H1 (cell line): ENCODE results near the gene SIK3. TPM values are rescaled to one million over a fixed set of nuclear protein-coding genes. Genes with fewer than 3 reads are reported as not detected.

Experiments used
- CTCF ChIA-PET: fragments of 300-600 bp; sonication (Branson Sonifier 250); formaldehyde crosslinking; loops from one replicate; lab custom pipeline; 2021; ENCODE audit not compliant: partially characterized antibody; lab: Charles Lee
- POLR2A ChIA-PET: fragments of 300-600 bp; sonication (Branson Sonifier 250); formaldehyde crosslinking; loops from one replicate; lab custom pipeline; 2021; ENCODE audit warnings: inconsistent platforms; ENCODE audit not compliant: partially characterized antibody; lab: Charles Lee
- DNase-seq, 2 experiments: peaks; one replicate each; pipeline versions ENCODE4 v3.0.0 to v3.0.0-alpha.2; 2010 to 2022; ENCODE audit warnings: low spot score in 2 of 2, low read depth in 1 of 2, mixed read lengths in 1 of 2
- FAIRE-seq: peaks from 2 replicates; lab custom pipeline; 2011; peaks lifted over from hg19 to GRCh38; lab: Jason Lieb, UNC
- H2AFZ ChIP-seq: 2 replicates; pipeline ENCODE4 v1.8.1; 2012; ENCODE audit warnings: low read length, inconsistent platforms
- H2AK5ac ChIP-seq: 2 replicates; pipeline ENCODE4 v1.6.1; 2013; ENCODE audit warnings: low read depth, low read length
- H2BK120ac ChIP-seq: replicated peaks from 2 replicates; pipeline ENCODE3; 2013; ENCODE audit warnings: low read depth, low read length, inconsistent platforms
- H2BK12ac ChIP-seq: 2 replicates; pipeline ENCODE4 v1.6.1; 2013; ENCODE audit warnings: low read depth, low read length
- H2BK15ac ChIP-seq: 2 replicates; pipeline ENCODE4 v1.6.1; 2013; ENCODE audit warnings: low read length
- H2BK20ac ChIP-seq: 2 replicates; pipeline ENCODE4 v1.6.1; 2013; ENCODE audit warnings: low read length
- H2BK5ac ChIP-seq: 2 replicates; pipeline ENCODE4 v1.6.1; 2013; ENCODE audit warnings: low read depth, low read length
- H3K14ac ChIP-seq: 2 replicates; pipeline ENCODE4 v1.6.1; 2013; ENCODE audit warnings: inconsistent platforms; ENCODE audit not compliant: insufficient read length
- H3K18ac ChIP-seq: 2 replicates; pipeline ENCODE4 v1.6.1; 2013; ENCODE audit warnings: low read length; ENCODE audit errors: extremely low read depth
- H3K23ac ChIP-seq: 2 replicates; pipeline ENCODE4 v1.6.1; 2013; ENCODE audit warnings: inconsistent platforms; ENCODE audit not compliant: insufficient read length
- H3K23me2 ChIP-seq: 2 replicates; pipeline ENCODE4 v1.6.1; 2013; ENCODE audit warnings: low read depth, low read length
- H3K27ac ChIP-seq: 2 replicates; pipeline ENCODE4 v1.6.1; 2011; ENCODE audit warnings: low read depth, low read length, inconsistent platforms
- H3K27me3 ChIP-seq, 4 experiments: replicated peaks in 1 of 4; 1 replicate in 1 of 4; 2 replicates in 3 of 4; pipeline versions ENCODE4 v1.6.1 to v1.8.1; 2011 to 2013; ENCODE audit warnings: low read length in 3 of 4, mild to moderate bottlenecking in 3 of 4, inconsistent platforms in 2 of 4, mixed read lengths in 2 of 4, moderate library complexity in 1 of 4; ENCODE audit not compliant: control insufficient read depth in 3 of 4, insufficient read depth in 3 of 4; ENCODE audit errors: extremely low read depth in 1 of 4
- H3K36me3 ChIP-seq, 4 experiments: 2 replicates each; pipeline versions ENCODE4 v1.6.1 to v1.8.1; 2011 to 2013; ENCODE audit warnings: mild to moderate bottlenecking in 4 of 4, low read length in 3 of 4, moderate library complexity in 2 of 4, control low read depth in 1 of 4, inconsistent platforms in 1 of 4; ENCODE audit not compliant: insufficient read depth in 4 of 4, control insufficient read depth in 2 of 4
- H3K4ac ChIP-seq: replicated peaks from 2 replicates; pipeline ENCODE3; 2013; ENCODE audit warnings: low read length, low read depth, mixed read lengths, inconsistent platforms; ENCODE audit not compliant: insufficient read length
- H3K4me1 ChIP-seq, 4 experiments: replicated peaks in 1 of 4; 1 replicate in 1 of 4; 2 replicates in 3 of 4; pipeline versions ENCODE4 v1.6.1 to v1.8.1; 2011 to 2013; ENCODE audit warnings: low read length in 3 of 4, inconsistent platforms in 2 of 4, mixed read lengths in 1 of 4; ENCODE audit not compliant: insufficient read depth in 4 of 4, control insufficient read depth in 3 of 4
- H3K4me2 ChIP-seq, 2 experiments: 2 replicates each; pipeline versions ENCODE4 v1.6.1 to v1.8.1; 2011 to 2013; ENCODE audit warnings: low read depth in 2 of 2, low read length in 2 of 2, control low read depth in 1 of 2, inconsistent platforms in 1 of 2, mild to moderate bottlenecking in 1 of 2; ENCODE audit not compliant: insufficient read depth in 1 of 2
- H3K4me3 ChIP-seq, 4 experiments: fragments of 200-600, 300-600 bp in 1 of 4; sonication (generic), shearing (Covaris generic), sonication (Bioruptor Twin) in 1 of 4; 2 replicates each; pipeline versions ENCODE4 v1.5.1 to v1.8.1; 2011 to 2016; ENCODE audit warnings: low read length in 4 of 4, low read depth in 3 of 4, control low read depth in 2 of 4, inconsistent platforms in 2 of 4, mild to moderate bottlenecking in 2 of 4, mixed read lengths in 1 of 4, moderate library complexity in 1 of 4; ENCODE audit not compliant: insufficient read depth in 2 of 4; ENCODE audit errors: extremely low read depth in 1 of 4
- H3K56ac ChIP-seq: replicated peaks from 2 replicates; pipeline ENCODE3; 2013; ENCODE audit warnings: low read depth, mild to moderate bottlenecking, mixed read lengths, low read length, inconsistent platforms; ENCODE audit not compliant: insufficient read length
- H3K79me1 ChIP-seq: 2 replicates; pipeline ENCODE4 v1.6.1; 2013; ENCODE audit warnings: low read depth, low read length, control low read depth
- H3K79me2 ChIP-seq, 2 experiments: 2 replicates each; pipeline versions ENCODE4 v1.6.1 to v1.8.1; 2012 to 2013; ENCODE audit warnings: low read length in 2 of 2, mild to moderate bottlenecking in 2 of 2, inconsistent platforms in 1 of 2; ENCODE audit not compliant: insufficient read depth in 2 of 2, control insufficient read depth in 1 of 2
- H3K9ac ChIP-seq, 4 experiments: replicated peaks in 1 of 4; 1 replicate in 1 of 4; 2 replicates in 3 of 4; pipeline versions ENCODE4 v1.6.1 to v1.8.1; 2011 to 2013; ENCODE audit warnings: low read depth in 3 of 4, low read length in 3 of 4, control low read depth in 2 of 4, mild to moderate bottlenecking in 2 of 4, moderate library complexity in 2 of 4, inconsistent platforms in 1 of 4; ENCODE audit errors: extremely low read depth in 1 of 4
- H3K9me3 ChIP-seq, 2 experiments: 2 replicates each; pipeline versions ENCODE4 v1.6.1 to v1.8.1; 2012 to 2013; ENCODE audit warnings: mild to moderate bottlenecking in 2 of 2, moderate library complexity in 2 of 2, control low read depth in 1 of 2, inconsistent platforms in 1 of 2, low read depth in 1 of 2, low read length in 1 of 2, mixed read lengths in 1 of 2; ENCODE audit not compliant: insufficient read depth in 2 of 2
- H4K20me1 ChIP-seq, 2 experiments: replicated peaks in 1 of 2; 2 replicates each; pipeline versions ENCODE3 to v1.8.1; 2011 to 2013; ENCODE audit warnings: inconsistent platforms in 2 of 2, low read length in 2 of 2, mild to moderate bottlenecking in 1 of 2; ENCODE audit not compliant: insufficient read depth in 2 of 2, control insufficient read depth in 1 of 2
- H4K5ac ChIP-seq: 2 replicates; pipeline ENCODE4 v1.6.1; 2013; ENCODE audit warnings: low read length, low read depth, mixed read lengths, inconsistent platforms; ENCODE audit not compliant: insufficient read length
- H4K8ac ChIP-seq: 2 replicates; pipeline ENCODE4 v1.8.0; 2013; ENCODE audit warnings: mild to moderate bottlenecking, moderate library complexity, low read length, inconsistent platforms; ENCODE audit not compliant: insufficient read depth; ENCODE audit errors: extremely low read depth
- H4K91ac ChIP-seq: replicated peaks from 2 replicates; pipeline ENCODE3; 2013; ENCODE audit warnings: low read length, mixed read lengths, inconsistent platforms; ENCODE audit not compliant: insufficient read length
- BACH1 ChIP-seq: IDR thresholded peaks from 2 replicates; pipeline ENCODE4 v1.6.1; 2012; ENCODE audit warnings: low read length, improper control_type of control experiment
- CBX8 ChIP-seq: fragments of 300-800, 300-1000 bp; sonication (generic); IDR thresholded peaks from 2 replicates; pipeline ENCODE4 v1.7.1; 2016; ENCODE audit warnings: low read depth, low read length, borderline replicate concordance
- GTF2F1 ChIP-seq: IDR thresholded peaks from 2 replicates; pipeline ENCODE4 v1.6.1; 2012; ENCODE audit warnings: low read depth, low read length, improper control_type of control experiment, borderline replicate concordance
- SIN3A ChIP-seq, 2 experiments: IDR thresholded peaks in 1 of 2; conservative IDR thresholded peaks in 1 of 2; 2 replicates each; pipeline ENCODE4 v1.6.1; 2011 to 2012; ENCODE audit warnings: low read length in 2 of 2, improper control_type of control experiment in 1 of 2, low read depth in 1 of 2, mild to moderate bottlenecking in 1 of 2
- SIRT6 ChIP-seq: IDR thresholded peaks from one replicate; pipeline ENCODE4 v1.7.1; 2012; ENCODE audit warnings: low read length, inconsistent platforms
- WGBS, 2 experiments: shearing (Covaris generic) in 1 of 2; methylation state at CpG; one replicate each; pipeline versions ENCODE4 v1.1.6 to v1.1.7; 2013 to 2015; ENCODE audit warnings: low lambda C conversion rate in 2 of 2, mixed read lengths in 2 of 2, inconsistent platforms in 1 of 2, low coverage in 1 of 2, missing lambda C conversion rate in 1 of 2; ENCODE audit not compliant: insufficient replicate concordance in 2 of 2, insufficient coverage in 1 of 2, insufficient read length in 1 of 2; ENCODE audit errors: extremely low coverage in 1 of 2, missing lambda C conversion rate in 1 of 2; 5-methylcytosine and 5-hydroxymethylcytosine counted together
- polyA plus RNA-seq, 7 experiments: library from polyadenylated mRNA; depleted of rRNA in 3 of 7; stranded (reverse) in 5 of 7; unstranded in 2 of 7; fragments of >200 nt in 5 of 7; fragments of 200-250 nt in 2 of 7; gene quantifications; 1 replicate in 5 of 7; 2 replicates in 1 of 7; 4 replicates in 1 of 7; pipeline versions ENCODE4 v1.2.1 to v1.2.3, GENCODE V29; 2011 to 2013; ENCODE audit warnings: missing spikeins in 2 of 7, mixed read lengths in 2 of 7
- total RNA-seq: library from RNA; stranded (reverse); fragmentation: NEBNext Ultra II Directional; extraction: Animal tissue kit (Norgen Biotek cat#: 25700); gene quantifications from 2 replicates; pipeline ENCODE4 v1.2.1, GENCODE V29; 2021
- TF ChIP-seq, protein P1 (sequence below), 3 experiments: IDR thresholded peaks; 1 replicate in 2 of 3; 2 replicates in 1 of 3; pipeline versions ENCODE4 v1.5.1 to v1.6.1; 2011; ENCODE audit warnings: low read length in 3 of 3, mild to moderate bottlenecking in 3 of 3, inconsistent platforms in 2 of 3, low read depth in 1 of 3, moderate library complexity in 1 of 3; ENCODE audit not compliant: insufficient read depth in 1 of 3; ENCODE audit errors: control extremely low read depth in 1 of 3

Gene SIK3
- total and polyA plus RNA-seq, 2 of the 8 experiments (the other 6 are each of a cell fraction or from before 2014, with no cell fraction given): 19.9 to 32.1 TPM

DNA sequence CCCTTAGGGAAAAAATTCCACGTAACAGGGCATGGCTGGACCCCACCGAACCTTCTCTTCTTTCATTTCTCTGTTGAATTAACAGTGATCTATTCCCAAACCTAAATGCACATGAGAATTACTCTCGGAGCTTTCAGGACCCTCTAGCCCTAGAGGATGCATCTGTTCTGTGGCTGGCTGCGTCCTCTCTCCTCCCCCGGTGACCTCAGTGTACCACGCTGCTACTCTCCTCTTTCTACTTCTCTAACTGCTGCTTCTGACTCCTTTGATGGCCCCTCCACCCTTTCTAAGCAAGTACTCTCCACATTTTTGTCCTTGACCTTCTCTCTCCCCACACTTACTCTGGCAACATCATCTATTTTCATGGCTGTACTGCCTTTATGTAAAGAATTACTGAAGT is 248.7 kb downstream of the SIK3 start:
- H2AK5ac ChIP-seq: no peak overlapping the region
- 85% methylated on average over 6 of the region's 6 CpGs; no CpG with 5 or more reads in 1 of the 2 experiments for WGBS, 2 experiments
- peaks cover 12 to 40% (median 30%) of the 10 kb centered on the region in 4 experiments; a peak in 7 of 8 replicates for H3K36me3 ChIP-seq
- H3K4me3 ChIP-seq: no peak overlapping the region
- no peak overlapping the region for H3K14ac ChIP-seq
- H3K27ac ChIP-seq: no peak overlapping the region
- no peak overlapping the region for H2BK5ac ChIP-seq
- no peaks in the 10 kb centered on the region for H3K9me3 ChIP-seq
- no peak overlapping the region for H3K4me2 ChIP-seq
- DNase-seq (no peak), FAIRE-seq (no peak)
- H3K4me1 ChIP-seq: no peaks in the 10 kb centered on the region
- H3K18ac ChIP-seq: no peak overlapping the region
- TF ChIP-seq BACH1 (no peak), GTF2F1 (no peak), CBX8 (no peak), SIRT6 (no peak), SIN3A (conservative IDR thresholded peaks at IDR 0.05 in 1 of 2, IDR thresholded peaks at IDR 0.05 in 1 of 2; ENCODE audit: low read depth in 1 of 2, low read length in 2 of 2) (no peak)
- TF ChIP-seq, protein P1, sequence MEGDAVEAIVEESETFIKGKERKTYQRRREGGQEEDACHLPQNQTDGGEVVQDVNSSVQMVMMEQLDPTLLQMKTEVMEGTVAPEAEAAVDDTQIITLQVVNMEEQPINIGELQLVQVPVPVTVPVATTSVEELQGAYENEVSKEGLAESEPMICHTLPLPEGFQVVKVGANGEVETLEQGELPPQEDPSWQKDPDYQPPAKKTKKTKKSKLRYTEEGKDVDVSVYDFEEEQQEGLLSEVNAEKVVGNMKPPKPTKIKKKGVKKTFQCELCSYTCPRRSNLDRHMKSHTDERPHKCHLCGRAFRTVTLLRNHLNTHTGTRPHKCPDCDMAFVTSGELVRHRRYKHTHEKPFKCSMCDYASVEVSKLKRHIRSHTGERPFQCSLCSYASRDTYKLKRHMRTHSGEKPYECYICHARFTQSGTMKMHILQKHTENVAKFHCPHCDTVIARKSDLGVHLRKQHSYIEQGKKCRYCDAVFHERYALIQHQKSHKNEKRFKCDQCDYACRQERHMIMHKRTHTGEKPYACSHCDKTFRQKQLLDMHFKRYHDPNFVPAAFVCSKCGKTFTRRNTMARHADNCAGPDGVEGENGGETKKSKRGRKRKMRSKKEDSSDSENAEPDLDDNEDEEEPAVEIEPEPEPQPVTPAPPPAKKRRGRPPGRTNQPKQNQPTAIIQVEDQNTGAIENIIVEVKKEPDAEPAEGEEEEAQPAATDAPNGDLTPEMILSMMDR (IDR thresholded peaks at IDR 0.05; ENCODE audit: control extremely low read depth in 1 of 3, insufficient read depth in 1 of 3, low read depth in 1 of 3, low read length in 3 of 3): no peak
- H4K5ac ChIP-seq: no peak overlapping the region
- ChIA-PET CTCF (interaction anchor here (1.1 to 3.4 kb wide), 5 partner anchors 10 to 58 kb away, joined by 3 to 16 read pairs (median 5); partner anchors contain the start of genes APOA1 and APOC3), POLR2A (interaction anchor here (0.6 kb wide), 1 partner anchor 59 kb away, joined by 3 read pairs; no protein-coding TSS in a partner anchor)
- no peaks in the 10 kb centered on the region for H3K79me2 ChIP-seq
- no peak overlapping the region for H2AFZ ChIP-seq
- H3K4ac ChIP-seq: no peak overlapping the region
- no peak overlapping the region for H2BK20ac ChIP-seq
- no peak overlapping the region for H3K56ac ChIP-seq
- no peaks in the 10 kb centered on the region for H4K20me1 ChIP-seq
- no peak overlapping the region for H4K91ac ChIP-seq
- no peak overlapping the region for H2BK12ac ChIP-seq
- H2BK15ac ChIP-seq: no peak overlapping the region
- H2BK120ac ChIP-seq: no peak overlapping the region
- H4K8ac ChIP-seq: no peak overlapping the region
- no peaks in the 10 kb centered on the region for H3K27me3 ChIP-seq
- no peak overlapping the region for H3K9ac ChIP-seq
- no peaks in the 10 kb centered on the region for H3K23me2 ChIP-seq
- H3K79me1 ChIP-seq: no peaks in the 10 kb centered on the region
- no peak overlapping the region for H3K23ac ChIP-seq
